WTC11 (cell line): ENCODE measurements around the gene DIDO1. TPM values are rescaled to one million over a fixed set of nuclear protein-coding genes. Genes with fewer than 3 reads are reported as not detected.

Experiments used
- ATAC-seq: fragments of 200-7000 bp; cut with Tn5 transposase; 2 replicates; pipeline ENCODE4 v1.10.0; 2021; ENCODE audit warnings: mild to moderate bottlenecking, moderate library complexity
- CTCF ChIA-PET: fragments of 300-600 bp; sonication (Branson Sonifier 250); formaldehyde crosslinking; loops from one replicate; lab custom pipeline; 2021; ENCODE audit warnings: antibody characterized with exemption; lab: Charles Lee
- POLR2A ChIA-PET: fragments of 350-600 bp; sonication (Branson Sonifier 250); formaldehyde crosslinking; loops from one replicate; lab custom pipeline; 2021; ENCODE audit warnings: antibody characterized with exemption; lab: Charles Lee
- DNase-seq: peaks from one replicate; pipeline ENCODE4 v3.0.0; 2021; ENCODE audit warnings: low spot score
- H3K27ac Mint-ChIP-seq: 2 replicates; pipeline ENCODE4 v1.8.0; 2021; ENCODE audit warnings: mixed read lengths
- H3K27me3 Mint-ChIP-seq: 2 replicates; pipeline ENCODE4 v1.8.0; 2021; ENCODE audit warnings: low read depth, mild to moderate bottlenecking, moderate library complexity, mixed read lengths
- H3K36me3 Mint-ChIP-seq: 2 replicates; pipeline ENCODE4 v1.8.0; 2021; ENCODE audit warnings: mixed read lengths
- H3K4me1 Mint-ChIP-seq: 2 replicates; pipeline ENCODE4 v1.8.0; 2022; ENCODE audit warnings: mixed read lengths
- H3K4me3 Mint-ChIP-seq: 2 replicates; pipeline ENCODE4 v1.8.0; 2021; ENCODE audit warnings: mild to moderate bottlenecking, moderate library complexity, mixed read lengths
- H3K9me3 Mint-ChIP-seq: 2 replicates; pipeline ENCODE4 v1.8.0; 2021; ENCODE audit warnings: mixed read lengths
- ELF4 ChIP-seq: sonication (generic); formaldehyde crosslinking; IDR thresholded peaks from 2 replicates; pipeline ENCODE4 v1.8.1; 2022; ENCODE audit warnings: low read depth, mild to moderate bottlenecking, moderate library complexity, missing genetic modification reagents
- MXD4 ChIP-seq: fragments of 250-450 bp; sonication (Bioruptor Pico); IDR thresholded peaks from 2 replicates; pipeline ENCODE4 v1.8.0; 2021; ENCODE audit warnings: mild to moderate bottlenecking, moderate library complexity, borderline replicate concordance
- MYBL2 ChIP-seq: sonication (generic); formaldehyde crosslinking; IDR thresholded peaks from 2 replicates; pipeline ENCODE4 v1.8.1; 2023; ENCODE audit warnings: mild to moderate bottlenecking, moderate library complexity, missing genetic modification reagents
- PRRX2 ChIP-seq: fragments of 250-450 bp; sonication (Bioruptor Pico); IDR thresholded peaks from 2 replicates; pipeline ENCODE4 v1.8.0; 2021; ENCODE audit warnings: mild to moderate bottlenecking
- RELA ChIP-seq: sonication (generic); formaldehyde crosslinking; IDR thresholded peaks from 2 replicates; pipeline ENCODE4 v1.8.1; 2022; ENCODE audit warnings: missing genetic modification reagents, mild to moderate bottlenecking, borderline replicate concordance
- ZBTB21 ChIP-seq: sonication (generic); formaldehyde crosslinking; IDR thresholded peaks from 2 replicates; pipeline ENCODE4 v1.8.1; 2023; ENCODE audit warnings: mild to moderate bottlenecking, missing genetic modification reagents, borderline replicate concordance
- ZNF317 ChIP-seq: sonication (generic); formaldehyde crosslinking; IDR thresholded peaks from 2 replicates; pipeline ENCODE4 v1.8.1; 2023; ENCODE audit warnings: low read depth, mild to moderate bottlenecking, moderate library complexity, missing genetic modification reagents, borderline replicate concordance
- total RNA-seq: library from RNA; stranded (reverse); gene quantifications from 3 replicates; pipeline ENCODE4 v1.2.3, GENCODE V29; 2021
- TF ChIP-seq, protein P1 (sequence below): sonication (generic); formaldehyde crosslinking; IDR thresholded peaks from 2 replicates; pipeline ENCODE4 v1.8.1; 2022; ENCODE audit warnings: low read depth, mild to moderate bottlenecking, moderate library complexity, missing genetic modification reagents, borderline replicate concordance
- TF ChIP-seq, protein P2 (sequence below): sonication (generic); formaldehyde crosslinking; IDR thresholded peaks from 2 replicates; pipeline ENCODE4 v1.8.0; 2023; ENCODE audit warnings: missing genetic modification reagents
- TF ChIP-seq, protein P3 (sequence below): fragments of 250-450 bp; sonication (Bioruptor Pico); conservative IDR thresholded peaks from 2 replicates; pipeline ENCODE4 v1.9.0; 2021; ENCODE audit warnings: mild to moderate bottlenecking
- TF ChIP-seq, protein P4 (sequence below): sonication (generic); formaldehyde crosslinking; IDR thresholded peaks from 2 replicates; pipeline ENCODE4 v1.8.1; 2023; ENCODE audit warnings: mild to moderate bottlenecking, missing genetic modification reagents, moderate library complexity
- TF ChIP-seq, protein P5 (sequence below): sonication (generic); formaldehyde crosslinking; IDR thresholded peaks from 2 replicates; pipeline ENCODE4 v1.8.1; 2022; ENCODE audit warnings: mild to moderate bottlenecking, missing genetic modification reagents, moderate library complexity, borderline replicate concordance
- TF ChIP-seq, protein P6 (sequence below): sonication (generic); formaldehyde crosslinking; IDR thresholded peaks from 2 replicates; pipeline ENCODE4 v1.8.1; 2022; ENCODE audit warnings: low read depth, missing genetic modification reagents, borderline replicate concordance
- TF ChIP-seq, protein P7 (sequence below): sonication (generic); formaldehyde crosslinking; IDR thresholded peaks from 2 replicates; pipeline ENCODE4 v1.8.0; 2022; ENCODE audit warnings: mild to moderate bottlenecking, missing genetic modification reagents
- TF ChIP-seq, protein P8 (sequence below): fragments of 200-600 bp; IDR thresholded peaks from 2 replicates; pipeline ENCODE4 v1.8.0; 2022; ENCODE audit warnings: antibody characterized with exemption

The DIDO1 gene
- total RNA-seq, 1 experiment from 2014 or later = 87.3 TPM

DNA sequence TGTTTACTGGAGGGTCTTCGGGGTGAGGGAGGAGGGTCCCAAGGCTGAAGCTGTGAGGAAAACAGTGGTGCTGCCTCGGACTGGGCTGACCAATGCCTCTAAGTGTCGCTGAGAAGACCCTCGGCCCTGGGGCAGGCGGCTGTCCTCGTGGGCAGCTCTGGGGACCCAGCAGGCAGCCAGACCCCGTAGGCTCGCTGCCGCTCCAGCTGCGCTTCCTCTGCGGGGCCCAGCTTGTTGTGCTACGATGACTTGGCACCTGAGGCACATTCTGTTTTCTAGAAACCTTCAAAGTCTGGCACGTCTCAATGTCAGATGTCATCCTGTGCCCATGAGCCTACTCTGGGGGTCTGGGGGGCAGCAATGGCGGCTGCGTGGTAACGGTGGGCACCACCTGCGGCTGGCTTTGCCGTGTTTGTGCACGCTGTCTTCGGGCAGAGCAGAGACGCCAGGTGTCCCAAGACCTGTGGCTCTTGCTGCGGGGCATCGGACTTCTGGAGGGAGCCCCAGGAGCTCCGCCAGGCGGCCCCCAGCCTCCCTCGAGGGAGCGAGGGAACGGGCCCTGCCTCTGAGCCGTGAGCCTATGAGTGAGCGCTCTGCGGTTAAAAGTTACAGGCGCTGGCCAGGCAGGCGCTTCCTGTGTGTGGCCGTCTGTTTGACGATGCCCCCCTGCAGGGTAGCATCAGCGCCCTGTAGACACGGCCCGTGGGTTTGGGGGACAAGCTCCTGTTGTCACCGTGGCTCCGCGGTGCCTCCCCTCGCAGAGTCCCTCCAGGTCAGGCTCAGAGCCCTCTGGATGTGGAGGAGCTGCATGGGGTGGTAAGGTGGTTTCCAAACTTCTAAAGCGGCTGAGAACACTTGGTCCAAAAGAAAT, 33.0 kb upstream of the DIDO1 start:
- no peak for ATAC-seq
- ChIA-PET POLR2A (no interaction called here), CTCF (interaction anchor here (0.9 to 2.7 kb wide), 2 partner anchors 13 to 50 kb away, joined by 3 to 15 read pairs; no protein-coding TSS in a partner anchor)
- Mint-ChIP-seq H3K9me3 (no peaks in the 10 kb centered on the region), H3K36me3 (peaks cover 8% of the 10 kb centered on the region; the same call in 1 of the 2 replicates), H3K4me3 (no peak overlapping the region), H3K4me1 (peaks cover 4% of the 10 kb centered on the region), H3K27me3 (no peaks in the 10 kb centered on the region), H3K27ac (peak overlapping the region; percentile 91)
- TF ChIP-seq, protein P1, sequence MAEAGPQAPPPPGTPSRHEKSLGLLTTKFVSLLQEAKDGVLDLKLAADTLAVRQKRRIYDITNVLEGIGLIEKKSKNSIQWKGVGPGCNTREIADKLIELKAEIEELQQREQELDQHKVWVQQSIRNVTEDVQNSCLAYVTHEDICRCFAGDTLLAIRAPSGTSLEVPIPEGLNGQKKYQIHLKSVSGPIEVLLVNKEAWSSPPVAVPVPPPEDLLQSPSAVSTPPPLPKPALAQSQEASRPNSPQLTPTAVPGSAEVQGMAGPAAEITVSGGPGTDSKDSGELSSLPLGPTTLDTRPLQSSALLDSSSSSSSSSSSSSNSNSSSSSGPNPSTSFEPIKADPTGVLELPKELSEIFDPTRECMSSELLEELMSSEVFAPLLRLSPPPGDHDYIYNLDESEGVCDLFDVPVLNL = no peak
- TF ChIP-seq ZNF317 (CRISPR knock-in tag) (no peak), ELF4 (CRISPR knock-in tag) (no peak), MYBL2 (CRISPR knock-in tag) (no peak), PRRX2 (CRISPR knock-in tag) (no peak)
- TF ChIP-seq, protein P2, sequence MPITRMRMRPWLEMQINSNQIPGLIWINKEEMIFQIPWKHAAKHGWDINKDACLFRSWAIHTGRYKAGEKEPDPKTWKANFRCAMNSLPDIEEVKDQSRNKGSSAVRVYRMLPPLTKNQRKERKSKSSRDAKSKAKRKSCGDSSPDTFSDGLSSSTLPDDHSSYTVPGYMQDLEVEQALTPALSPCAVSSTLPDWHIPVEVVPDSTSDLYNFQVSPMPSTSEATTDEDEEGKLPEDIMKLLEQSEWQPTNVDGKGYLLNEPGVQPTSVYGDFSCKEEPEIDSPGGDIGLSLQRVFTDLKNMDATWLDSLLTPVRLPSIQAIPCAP (CRISPR knock-in tag) = no peak
- TF ChIP-seq, protein P3, sequence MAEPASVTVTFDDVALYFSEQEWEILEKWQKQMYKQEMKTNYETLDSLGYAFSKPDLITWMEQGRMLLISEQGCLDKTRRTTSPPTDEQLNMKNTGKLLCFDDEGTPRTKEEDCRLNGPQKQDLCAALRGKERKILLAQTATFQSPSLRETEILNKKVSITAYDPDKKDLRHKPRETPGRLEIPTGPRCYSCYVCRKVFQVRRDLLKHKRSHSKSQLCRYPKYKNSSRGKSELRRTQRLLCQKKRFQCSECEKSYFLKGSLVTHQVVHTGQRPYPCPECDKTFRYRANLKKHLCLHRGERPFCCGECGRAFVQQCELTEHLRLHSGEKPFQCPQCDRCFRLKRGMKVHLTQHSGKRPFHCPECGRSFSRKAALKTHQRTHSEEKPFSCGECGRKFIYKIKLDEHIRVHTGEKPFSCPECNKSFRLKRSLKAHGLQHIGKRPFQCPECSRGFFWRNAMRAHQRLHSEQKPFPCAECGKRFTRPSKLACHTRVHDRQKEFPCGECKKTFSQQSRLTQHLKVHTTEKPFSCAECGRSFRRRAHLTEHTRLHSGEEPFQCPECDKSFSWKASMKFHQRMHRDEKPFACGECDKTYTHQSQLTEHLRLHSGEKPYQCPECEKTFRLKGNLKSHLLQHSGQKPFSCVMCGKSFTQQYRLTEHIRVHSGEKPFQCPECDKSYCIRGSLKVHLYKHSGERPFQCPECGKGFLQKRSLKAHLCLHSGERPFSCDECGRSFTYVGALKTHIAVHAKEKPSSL (CRISPR knock-in tag) = no peak
- TF ChIP-seq, protein P4, sequence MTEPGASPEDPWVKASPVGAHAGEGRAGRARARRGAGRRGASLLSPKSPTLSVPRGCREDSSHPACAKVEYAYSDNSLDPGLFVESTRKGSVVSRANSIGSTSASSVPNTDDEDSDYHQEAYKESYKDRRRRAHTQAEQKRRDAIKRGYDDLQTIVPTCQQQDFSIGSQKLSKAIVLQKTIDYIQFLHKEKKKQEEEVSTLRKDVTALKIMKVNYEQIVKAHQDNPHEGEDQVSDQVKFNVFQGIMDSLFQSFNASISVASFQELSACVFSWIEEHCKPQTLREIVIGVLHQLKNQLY (CRISPR knock-in tag) = no peak
- TF ChIP-seq, protein P5, sequence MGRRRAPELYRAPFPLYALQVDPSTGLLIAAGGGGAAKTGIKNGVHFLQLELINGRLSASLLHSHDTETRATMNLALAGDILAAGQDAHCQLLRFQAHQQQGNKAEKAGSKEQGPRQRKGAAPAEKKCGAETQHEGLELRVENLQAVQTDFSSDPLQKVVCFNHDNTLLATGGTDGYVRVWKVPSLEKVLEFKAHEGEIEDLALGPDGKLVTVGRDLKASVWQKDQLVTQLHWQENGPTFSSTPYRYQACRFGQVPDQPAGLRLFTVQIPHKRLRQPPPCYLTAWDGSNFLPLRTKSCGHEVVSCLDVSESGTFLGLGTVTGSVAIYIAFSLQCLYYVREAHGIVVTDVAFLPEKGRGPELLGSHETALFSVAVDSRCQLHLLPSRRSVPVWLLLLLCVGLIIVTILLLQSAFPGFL = no peak
- TF ChIP-seq, protein P6, sequence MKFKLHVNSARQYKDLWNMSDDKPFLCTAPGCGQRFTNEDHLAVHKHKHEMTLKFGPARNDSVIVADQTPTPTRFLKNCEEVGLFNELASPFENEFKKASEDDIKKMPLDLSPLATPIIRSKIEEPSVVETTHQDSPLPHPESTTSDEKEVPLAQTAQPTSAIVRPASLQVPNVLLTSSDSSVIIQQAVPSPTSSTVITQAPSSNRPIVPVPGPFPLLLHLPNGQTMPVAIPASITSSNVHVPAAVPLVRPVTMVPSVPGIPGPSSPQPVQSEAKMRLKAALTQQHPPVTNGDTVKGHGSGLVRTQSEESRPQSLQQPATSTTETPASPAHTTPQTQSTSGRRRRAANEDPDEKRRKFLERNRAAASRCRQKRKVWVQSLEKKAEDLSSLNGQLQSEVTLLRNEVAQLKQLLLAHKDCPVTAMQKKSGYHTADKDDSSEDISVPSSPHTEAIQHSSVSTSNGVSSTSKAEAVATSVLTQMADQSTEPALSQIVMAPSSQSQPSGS (CRISPR knock-in tag) = no peak
- TF ChIP-seq, all 79 proteins: peak for 0
- DNase-seq = no peak

DNA sequence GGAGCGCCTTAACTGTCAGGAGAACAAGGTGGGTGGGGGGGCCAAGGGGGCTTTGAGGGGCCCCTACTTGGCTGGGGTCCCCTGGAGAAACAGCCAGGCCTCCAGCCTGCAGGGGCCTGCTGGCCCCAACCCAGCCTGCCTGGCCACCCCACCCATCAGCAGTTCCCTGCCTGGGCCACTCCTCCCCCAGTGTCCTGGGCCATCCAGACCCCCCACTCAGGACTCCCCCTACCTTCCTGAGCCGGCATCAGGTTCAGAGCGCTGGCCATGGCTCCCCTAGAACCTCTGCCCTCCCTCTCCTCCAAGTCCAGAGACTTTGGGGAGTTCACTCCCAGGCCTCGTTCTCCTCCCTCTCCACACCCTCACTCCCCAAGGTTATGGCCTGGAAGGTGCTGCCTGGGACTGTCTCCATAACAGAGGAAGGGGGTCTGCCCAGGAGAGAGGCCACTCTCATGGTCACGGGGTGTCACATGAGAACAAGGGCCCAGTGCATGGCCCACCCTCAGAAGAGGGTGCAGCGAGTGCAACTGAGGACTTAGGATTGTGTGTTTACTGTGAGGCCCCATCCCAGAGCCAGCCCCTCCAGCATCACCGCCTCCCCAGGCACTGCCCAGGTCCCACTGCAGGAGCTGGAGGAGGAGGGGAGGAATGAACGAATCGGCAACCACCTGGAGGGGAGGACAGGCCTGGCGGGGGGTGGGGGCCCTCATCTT, 32.2 kb upstream of the DIDO1 start:
- ChIA-PET POLR2A (no interaction called here), CTCF (no interaction called here)
- ATAC-seq (no peak), DNase-seq (no peak)
- Mint-ChIP-seq H3K4me3 (no peak overlapping the region), H3K27ac (no peak overlapping the region), H3K4me1 (peaks cover 12% of the 10 kb centered on the region), H3K27me3 (no peaks in the 10 kb centered on the region), H3K9me3 (no peaks in the 10 kb centered on the region), H3K36me3 (peaks cover 8% of the 10 kb centered on the region; the same call in 1 of the 2 replicates)
- TF ChIP-seq, protein P3 (CRISPR knock-in tag) = no peak
- TF ChIP-seq MXD4 (CRISPR knock-in tag) = no peak
- TF ChIP-seq, protein P7, sequence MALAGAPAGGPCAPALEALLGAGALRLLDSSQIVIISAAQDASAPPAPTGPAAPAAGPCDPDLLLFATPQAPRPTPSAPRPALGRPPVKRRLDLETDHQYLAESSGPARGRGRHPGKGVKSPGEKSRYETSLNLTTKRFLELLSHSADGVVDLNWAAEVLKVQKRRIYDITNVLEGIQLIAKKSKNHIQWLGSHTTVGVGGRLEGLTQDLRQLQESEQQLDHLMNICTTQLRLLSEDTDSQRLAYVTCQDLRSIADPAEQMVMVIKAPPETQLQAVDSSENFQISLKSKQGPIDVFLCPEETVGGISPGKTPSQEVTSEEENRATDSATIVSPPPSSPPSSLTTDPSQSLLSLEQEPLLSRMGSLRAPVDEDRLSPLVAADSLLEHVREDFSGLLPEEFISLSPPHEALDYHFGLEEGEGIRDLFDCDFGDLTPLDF = no peak
- TF ChIP-seq ZBTB21 = no peak
- TF ChIP-seq, protein P8, sequence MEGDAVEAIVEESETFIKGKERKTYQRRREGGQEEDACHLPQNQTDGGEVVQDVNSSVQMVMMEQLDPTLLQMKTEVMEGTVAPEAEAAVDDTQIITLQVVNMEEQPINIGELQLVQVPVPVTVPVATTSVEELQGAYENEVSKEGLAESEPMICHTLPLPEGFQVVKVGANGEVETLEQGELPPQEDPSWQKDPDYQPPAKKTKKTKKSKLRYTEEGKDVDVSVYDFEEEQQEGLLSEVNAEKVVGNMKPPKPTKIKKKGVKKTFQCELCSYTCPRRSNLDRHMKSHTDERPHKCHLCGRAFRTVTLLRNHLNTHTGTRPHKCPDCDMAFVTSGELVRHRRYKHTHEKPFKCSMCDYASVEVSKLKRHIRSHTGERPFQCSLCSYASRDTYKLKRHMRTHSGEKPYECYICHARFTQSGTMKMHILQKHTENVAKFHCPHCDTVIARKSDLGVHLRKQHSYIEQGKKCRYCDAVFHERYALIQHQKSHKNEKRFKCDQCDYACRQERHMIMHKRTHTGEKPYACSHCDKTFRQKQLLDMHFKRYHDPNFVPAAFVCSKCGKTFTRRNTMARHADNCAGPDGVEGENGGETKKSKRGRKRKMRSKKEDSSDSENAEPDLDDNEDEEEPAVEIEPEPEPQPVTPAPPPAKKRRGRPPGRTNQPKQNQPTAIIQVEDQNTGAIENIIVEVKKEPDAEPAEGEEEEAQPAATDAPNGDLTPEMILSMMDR = no peak
- TF ChIP-seq RELA (CRISPR knock-in tag) = no peak
- TF ChIP-seq, protein P5 = no peak
